HEK293 (cell line): ENCODE results near the gene PRICKLE3.
A peak's percentile ranks its signal among the peaks of the same experiment; 100 is the strongest.

ENCODE experiments used
- ATF2 ChIP-seq: fragments of 450-650 bp; formaldehyde crosslinking; IDR thresholded peaks from 2 replicates; pipeline ENCODE4 v1.5.1; 2016; ENCODE audit warnings: missing biosample characterization, missing genetic modification characterization, low read depth
- GLIS1 ChIP-seq: fragments of 450-650 bp; formaldehyde crosslinking; IDR thresholded peaks from 2 replicates; pipeline ENCODE4 v1.5.1; 2016; ENCODE audit warnings: missing biosample characterization, missing genetic modification characterization
- HOXD13 ChIP-seq: sonication (generic); formaldehyde crosslinking; IDR thresholded peaks from 2 replicates; pipeline ENCODE4 v1.8.0; 2022; ENCODE audit warnings: missing genetic modification reagents, borderline replicate concordance
- KLF7 ChIP-seq: fragments of 450-650 bp; formaldehyde crosslinking; IDR thresholded peaks from 2 replicates; pipeline ENCODE4 v1.5.1; 2016; ENCODE audit warnings: missing biosample characterization, missing genetic modification characterization, borderline replicate concordance
- PRDM1 ChIP-seq: fragments of 450-650 bp; formaldehyde crosslinking; IDR thresholded peaks from 2 replicates; pipeline ENCODE4; 2016; ENCODE audit warnings: missing biosample characterization, missing genetic modification characterization
- SP2 ChIP-seq: fragments of 450-650 bp; formaldehyde crosslinking; IDR thresholded peaks from 2 replicates; pipeline ENCODE4 v1.5.1; 2016; ENCODE audit warnings: missing biosample characterization, missing genetic modification characterization
- SP3 ChIP-seq: fragments of 450-650 bp; formaldehyde crosslinking; IDR thresholded peaks from 2 replicates; pipeline ENCODE4 v1.5.1; 2016; ENCODE audit warnings: missing biosample characterization, missing genetic modification characterization
- TCF7L2 ChIP-seq: IDR thresholded peaks from 2 replicates; pipeline ENCODE4 v1.6.1; 2011; ENCODE audit warnings: low read depth, mild to moderate bottlenecking, inconsistent platforms, low read length, moderate library complexity, borderline replicate concordance
- TRIM28 ChIP-seq: IDR thresholded peaks from 2 replicates; pipeline ENCODE4 v1.6.1; 2011; ENCODE audit warnings: low read length, control low read depth, borderline replicate concordance
- WT1 ChIP-seq: fragments of 450-650 bp; formaldehyde crosslinking; IDR thresholded peaks from 2 replicates; pipeline ENCODE4 v1.5.1; 2016; ENCODE audit warnings: missing biosample characterization, missing genetic modification characterization
- ZBTB21 ChIP-seq: fragments of 450-650 bp; formaldehyde crosslinking; IDR thresholded peaks from 2 replicates; pipeline ENCODE4 v1.5.1; 2017; ENCODE audit warnings: missing biosample characterization, missing genetic modification characterization
- ZBTB44 ChIP-seq: fragments of 450-650 bp; IDR thresholded peaks from 2 replicates; pipeline ENCODE4 v1.5.1; 2018; ENCODE audit warnings: missing biosample characterization, mild to moderate bottlenecking, missing genetic modification characterization
- ZNF132 ChIP-seq: fragments of 450-650 bp; formaldehyde crosslinking; IDR thresholded peaks from 2 replicates; pipeline ENCODE4 v1.5.1; 2017; ENCODE audit warnings: missing biosample characterization, missing genetic modification characterization, borderline replicate concordance
- ZNF138 ChIP-seq: fragments of 450-650 bp; formaldehyde crosslinking; IDR thresholded peaks from 2 replicates; pipeline ENCODE4 v1.5.1; 2016; ENCODE audit warnings: missing biosample characterization, missing genetic modification characterization, borderline replicate concordance
- ZNF148 ChIP-seq: fragments of 450-650 bp; formaldehyde crosslinking; IDR thresholded peaks from 2 replicates; pipeline ENCODE4 v1.5.0; 2017; ENCODE audit warnings: missing biosample characterization, missing genetic modification characterization, borderline replicate concordance
- ZNF157 ChIP-seq: fragments of 450-650 bp; formaldehyde crosslinking; IDR thresholded peaks from 2 replicates; pipeline ENCODE4 v1.5.1; 2016; ENCODE audit warnings: missing biosample characterization, missing genetic modification characterization
- ZNF19 ChIP-seq: fragments of 450-650 bp; formaldehyde crosslinking; IDR thresholded peaks from 2 replicates; pipeline ENCODE4; 2016; ENCODE audit warnings: missing biosample characterization, missing genetic modification characterization, low read depth
- ZNF221 ChIP-seq: fragments of 450-650 bp; formaldehyde crosslinking; IDR thresholded peaks from 2 replicates; pipeline ENCODE4 v1.5.1; 2017; ENCODE audit warnings: missing biosample characterization, missing genetic modification characterization, borderline replicate concordance
- ZNF24 ChIP-seq: fragments of 450-650 bp; formaldehyde crosslinking; IDR thresholded peaks from 2 replicates; pipeline ENCODE4 v1.5.1; 2016; ENCODE audit warnings: missing biosample characterization, missing genetic modification characterization
- ZNF280C ChIP-seq: fragments of 450-650 bp; formaldehyde crosslinking; IDR thresholded peaks from 2 replicates; pipeline ENCODE4 v1.5.1; 2016; ENCODE audit warnings: missing biosample characterization, missing genetic modification characterization
- ZNF324 ChIP-seq: fragments of 450-650 bp; formaldehyde crosslinking; IDR thresholded peaks from 2 replicates; pipeline ENCODE4 v1.5.1; 2016; ENCODE audit warnings: missing biosample characterization, missing genetic modification characterization
- ZNF341 ChIP-seq: fragments of 450-650 bp; formaldehyde crosslinking; IDR thresholded peaks from 2 replicates; pipeline ENCODE4; 2016; ENCODE audit warnings: low read depth, missing biosample characterization, missing genetic modification characterization
- ZNF350 ChIP-seq: fragments of 450-650 bp; formaldehyde crosslinking; IDR thresholded peaks from 2 replicates; pipeline ENCODE4 v1.5.0; 2017; ENCODE audit warnings: missing biosample characterization, mild to moderate bottlenecking, missing genetic modification characterization
- ZNF426 ChIP-seq: fragments of 450-650 bp; formaldehyde crosslinking; IDR thresholded peaks from 2 replicates; pipeline ENCODE4 v1.5.1; 2017; ENCODE audit warnings: missing biosample characterization, missing genetic modification characterization, mild to moderate bottlenecking, inconsistent platforms, moderate library complexity
- ZNF501 ChIP-seq: fragments of 450-650 bp; formaldehyde crosslinking; IDR thresholded peaks from 2 replicates; pipeline ENCODE4 v1.5.1; 2016; ENCODE audit warnings: missing biosample characterization, missing genetic modification characterization
- ZNF521 ChIP-seq: fragments of 450-650 bp; formaldehyde crosslinking; IDR thresholded peaks from 2 replicates; pipeline ENCODE4 v1.5.1; 2017; ENCODE audit warnings: missing biosample characterization, mild to moderate bottlenecking, missing genetic modification characterization
- ZNF548 ChIP-seq: fragments of 450-650 bp; formaldehyde crosslinking; IDR thresholded peaks from 2 replicates; pipeline ENCODE4 v1.5.1; 2016; ENCODE audit warnings: missing biosample characterization, missing genetic modification characterization
- ZNF549 ChIP-seq: fragments of 450-650 bp; IDR thresholded peaks from 2 replicates; pipeline ENCODE4 v1.5.1; 2018; ENCODE audit warnings: missing biosample characterization, missing genetic modification characterization, mild to moderate bottlenecking, inconsistent platforms, moderate library complexity
- ZNF560 ChIP-seq: fragments of 450-650 bp; formaldehyde crosslinking; IDR thresholded peaks from 2 replicates; pipeline ENCODE4 v1.5.1; 2017; ENCODE audit warnings: missing biosample characterization, missing genetic modification characterization, borderline replicate concordance
- ZNF624 ChIP-seq: fragments of 450-650 bp; formaldehyde crosslinking; IDR thresholded peaks from 2 replicates; pipeline ENCODE4 v1.5.1; 2017; ENCODE audit warnings: missing biosample characterization, missing genetic modification characterization
- ZNF776 ChIP-seq: fragments of 450-650 bp; formaldehyde crosslinking; IDR thresholded peaks from 2 replicates; pipeline ENCODE4 v1.5.0; 2017; ENCODE audit warnings: missing biosample characterization, missing genetic modification characterization, borderline replicate concordance
- ZNF785 ChIP-seq: fragments of 450-650 bp; formaldehyde crosslinking; IDR thresholded peaks from 2 replicates; pipeline ENCODE4 v1.5.1; 2016; ENCODE audit warnings: missing biosample characterization, missing genetic modification characterization
- ZNF792 ChIP-seq: fragments of 450-650 bp; formaldehyde crosslinking; IDR thresholded peaks from 2 replicates; pipeline ENCODE4 v1.5.1; 2016; ENCODE audit warnings: missing biosample characterization, missing genetic modification characterization
- ZNF843 ChIP-seq: fragments of 450-650 bp; formaldehyde crosslinking; IDR thresholded peaks from 2 replicates; pipeline ENCODE4 v1.5.1; 2016; ENCODE audit warnings: missing biosample characterization, missing genetic modification characterization

The PRICKLE3 gene

GRCh38 chrX:49199906-49200771 lies 14.0 kb upstream of the PRICKLE3 start, which contains the start of gene SYP (continued):
- TF ChIP-seq ZBTB44 (tag by site-specific recombination) = no peak
- no peak for TF ChIP-seq ZNF624 (tag by site-specific recombination)
- no peak for TF ChIP-seq ZNF792
- no peak for TF ChIP-seq ZBTB21 (tag by site-specific recombination)
- no peak for TF ChIP-seq ZNF560 (tag by site-specific recombination)
- no peak for TF ChIP-seq TCF7L2
- TF ChIP-seq ZNF426 (tag by site-specific recombination) = no peak
- no peak for TF ChIP-seq ZNF221 (tag by site-specific recombination)
- peak; percentile 95 for TF ChIP-seq ZNF341 (tag by site-specific recombination)
- TF ChIP-seq ZNF138 = no peak
- no peak for TF ChIP-seq ZNF324 (tag by site-specific recombination)
- TF ChIP-seq ZNF19 (tag by site-specific recombination) = no peak
- TF ChIP-seq ZNF501 = no peak; the same call in 1 of the 2 replicates
- TF ChIP-seq TRIM28 = no peak
- TF ChIP-seq SP3 (tag by site-specific recombination) = peak; percentile 37; the same call in 1 of the 2 replicates
- TF ChIP-seq ZNF549 (tag by site-specific recombination) = no peak
- TF ChIP-seq ZNF350 (tag by site-specific recombination) = no peak
- TF ChIP-seq ZNF24 (tag by site-specific recombination) = no peak
- TF ChIP-seq HOXD13 (CRISPR knock-in tag) = no peak
- no peak for TF ChIP-seq PRDM1
- no peak for TF ChIP-seq ZNF776 (tag by site-specific recombination)
- TF ChIP-seq ZNF280C (tag by site-specific recombination) = no peak
- no peak for TF ChIP-seq ATF2 (tag by site-specific recombination)
- TF ChIP-seq ZNF843 (tag by site-specific recombination) = no peak
- TF ChIP-seq SP2 (tag by site-specific recombination) = peak; percentile 53
- no peak for TF ChIP-seq ZNF157 (tag by site-specific recombination)
- no peak for TF ChIP-seq KLF7 (tag by site-specific recombination)
- TF ChIP-seq ZNF148 = no peak
- TF ChIP-seq ZNF521 (tag by site-specific recombination) = no peak
- TF ChIP-seq ZNF785 = no peak
- TF ChIP-seq GLIS1 (tag by site-specific recombination) = peak; percentile 72
- TF ChIP-seq ZNF548 (tag by site-specific recombination) = no peak
- TF ChIP-seq ZNF132 (tag by site-specific recombination) = no peak
- TF ChIP-seq WT1 (tag by site-specific recombination) = no peak
